NCI-H69 (cell line): ENCODE measurements around the gene SGK1.
"Not testable (repeated sequence)": the region's sequence is repeated elsewhere in the genome, so short reads cannot be mapped to it uniquely, and the experiment has no call there.

Experiments
- DNase-seq: peaks from one replicate; lab custom pipeline; 2025; lab: John Stamatoyannopoulos, UW

The SGK1 gene

DNA sequence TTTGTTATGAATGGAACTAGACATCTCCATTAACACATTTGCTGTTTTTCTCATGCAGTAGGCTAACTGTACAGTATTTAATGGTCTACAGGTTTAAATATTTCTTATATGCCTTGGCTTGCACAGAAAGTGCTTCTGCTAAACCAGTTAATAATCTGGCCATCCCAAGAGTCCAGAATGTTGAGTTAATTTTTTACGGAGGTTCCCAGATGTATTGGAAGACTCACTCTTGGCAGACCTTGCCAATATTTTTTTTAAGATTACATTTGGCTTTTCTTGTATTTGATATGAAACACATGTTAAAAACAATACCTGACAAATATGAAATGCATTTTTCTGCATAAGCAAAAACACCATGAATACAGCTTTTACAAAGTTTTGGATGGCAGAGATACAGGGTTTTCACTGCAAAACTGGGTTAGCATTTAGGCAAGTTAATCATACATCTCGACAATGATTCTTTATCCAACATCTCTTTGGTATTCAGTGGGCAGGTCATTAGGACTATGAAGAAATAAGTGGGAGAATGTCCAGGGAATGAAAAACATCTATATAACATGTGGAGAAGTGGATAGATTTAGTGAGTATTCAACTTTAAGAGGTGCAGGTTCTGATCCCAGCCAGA is 94.0 kb downstream of the SGK1 start:
- DNase-seq = no peak

DNA sequence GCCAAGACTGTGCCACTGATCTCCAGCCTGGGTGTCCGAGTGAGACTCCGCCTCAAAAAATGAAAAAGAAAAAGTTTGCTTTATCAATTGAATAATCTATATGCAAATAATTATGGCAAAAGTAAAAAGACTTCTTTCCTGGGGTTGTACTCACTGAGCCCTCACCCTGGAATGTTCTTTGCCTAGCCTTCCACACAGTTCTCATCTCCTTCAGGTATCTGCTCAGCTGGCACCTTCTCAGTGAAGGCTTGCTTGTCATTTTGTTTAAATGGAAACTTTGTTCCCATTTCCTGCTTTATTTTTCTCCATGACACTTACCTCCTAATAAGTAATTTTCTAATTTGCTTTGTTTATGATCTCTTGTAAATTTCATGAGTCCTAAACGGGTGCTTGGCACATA is 96.7 kb downstream of the SGK1 start:
- no peak for DNase-seq

- DNase-seq = no peak
Observed at GRCh38 chr6:134217798-134218140, 100.1 kb downstream of the SGK1 start.

GRCh38 chr6:134217105-134217797 is 100.7 kb downstream of the SGK1 start:
- no peak for DNase-seq

DNA sequence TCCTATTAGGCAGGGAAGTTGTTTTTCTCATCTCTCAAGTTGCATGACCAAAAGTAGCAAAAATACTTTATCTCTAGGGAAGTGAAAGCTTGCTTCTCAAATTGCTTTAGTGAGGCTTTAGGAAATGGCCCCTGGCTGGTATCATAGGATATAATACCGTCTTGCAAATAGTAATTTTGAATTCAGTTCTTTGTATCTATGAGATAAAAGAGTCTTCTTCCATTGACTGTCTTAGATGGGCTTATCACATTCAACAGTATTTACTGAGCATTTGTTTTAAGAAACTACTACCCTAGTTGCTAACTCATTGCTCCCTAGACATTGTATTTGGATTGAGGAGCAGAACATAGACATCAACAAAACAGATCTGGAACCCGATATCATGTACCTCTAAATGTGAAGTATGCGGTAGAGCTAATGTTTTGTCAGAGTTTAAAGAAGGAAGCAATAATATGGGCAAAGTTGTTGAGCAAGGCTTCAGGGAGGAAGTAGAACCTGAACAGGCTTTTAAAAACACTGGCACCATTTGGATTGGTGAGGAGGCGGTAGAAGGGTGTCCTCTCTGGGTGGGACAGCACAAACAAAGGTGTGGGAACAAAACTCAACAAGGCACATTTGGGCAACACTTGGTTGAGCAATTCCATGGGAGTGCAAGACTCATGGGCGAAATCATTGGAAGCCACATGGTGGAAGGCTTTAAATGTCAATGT is 101.5 kb downstream of the SGK1 start:
- no peak for DNase-seq

DNA sequence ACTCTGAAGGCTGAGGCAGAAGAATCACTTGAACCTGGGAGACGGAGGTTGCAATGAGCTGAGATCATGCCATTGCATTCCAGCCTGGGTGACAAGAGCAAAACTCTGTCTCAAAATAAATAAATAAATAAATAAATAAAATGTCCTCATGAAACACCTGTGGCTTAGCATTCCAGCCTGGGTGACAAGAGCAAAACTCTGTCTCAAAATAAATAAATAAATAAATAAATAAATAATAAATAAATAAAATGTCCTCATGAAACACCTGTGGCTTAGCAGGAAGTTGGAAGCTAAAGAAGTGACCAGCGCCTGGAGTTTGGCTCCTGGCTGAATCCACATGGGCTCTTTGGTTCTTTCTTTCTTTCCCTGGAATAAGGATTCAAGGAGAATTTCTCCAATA is 104.5 kb downstream of the SGK1 start:
- not testable (repeated sequence) for DNase-seq

- no peak for DNase-seq
Observed at GRCh38 chr6:134211297-134211696, 106.6 kb downstream of the SGK1 start.

GRCh38 chr6:134207421-134207820 is 110.5 kb downstream of the SGK1 start:
- DNase-seq = no peak

- DNase-seq = no peak
Observed at GRCh38 chr6:134205366-134205765, 112.5 kb downstream of the SGK1 start.

GRCh38 chr6:134204759-134205158 is 113.2 kb downstream of the SGK1 start:
- not testable (repeated sequence) for DNase-seq

- DNase-seq = no peak
Observed at GRCh38 chr6:134204031-134204430, 113.9 kb downstream of the SGK1 start.

DNA sequence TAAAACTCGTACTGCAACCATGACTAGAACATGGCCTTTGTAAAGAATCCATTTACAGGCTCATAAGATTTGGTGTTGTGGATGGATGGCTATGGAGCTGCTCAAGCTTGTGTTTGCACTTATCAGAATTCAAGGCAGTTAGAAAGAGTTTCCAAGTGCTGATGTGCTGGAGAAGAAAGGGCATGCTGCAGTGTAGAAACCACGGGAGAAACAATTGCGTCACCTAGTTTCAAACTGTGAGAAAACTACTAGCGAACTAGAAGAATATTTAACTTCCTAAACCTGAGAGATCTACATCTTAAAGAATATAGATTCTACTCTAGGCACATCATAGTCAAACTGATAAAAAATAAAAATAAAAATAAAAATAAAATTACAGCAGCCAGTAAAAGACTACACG is 116.2 kb downstream of the SGK1 start:
- no peak for DNase-seq

- DNase-seq = peak; percentile 73
Observed at GRCh38 chr6:134199848-134200606, 117.9 kb downstream of the SGK1 start.

DNA sequence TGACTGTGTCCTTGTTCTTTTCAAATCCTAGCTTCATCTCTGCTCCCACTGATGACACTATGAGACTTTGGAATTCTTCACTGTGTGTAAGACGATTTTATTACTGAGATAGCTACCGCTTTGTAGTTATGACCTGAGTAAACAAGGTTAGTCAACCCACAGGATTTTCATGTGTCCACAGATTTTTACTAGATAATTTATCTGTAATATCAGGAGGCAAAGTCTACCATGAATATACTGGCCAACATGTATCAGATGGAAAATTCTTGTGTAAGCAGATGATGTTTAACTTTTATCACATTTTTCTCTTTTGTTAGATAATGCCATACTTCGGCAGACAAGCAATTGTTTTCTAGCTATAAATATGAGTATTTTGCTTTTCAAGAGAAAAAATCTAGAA is 119.8 kb downstream of the SGK1 start:
- DNase-seq = no peak

GRCh38 chr6:134197685-134198084 is 120.2 kb downstream of the SGK1 start:
- not testable (repeated sequence) for DNase-seq

GRCh38 chr6:134196568-134197193 is 121.2 kb downstream of the SGK1 start:
- DNase-seq = no peak

DNA sequence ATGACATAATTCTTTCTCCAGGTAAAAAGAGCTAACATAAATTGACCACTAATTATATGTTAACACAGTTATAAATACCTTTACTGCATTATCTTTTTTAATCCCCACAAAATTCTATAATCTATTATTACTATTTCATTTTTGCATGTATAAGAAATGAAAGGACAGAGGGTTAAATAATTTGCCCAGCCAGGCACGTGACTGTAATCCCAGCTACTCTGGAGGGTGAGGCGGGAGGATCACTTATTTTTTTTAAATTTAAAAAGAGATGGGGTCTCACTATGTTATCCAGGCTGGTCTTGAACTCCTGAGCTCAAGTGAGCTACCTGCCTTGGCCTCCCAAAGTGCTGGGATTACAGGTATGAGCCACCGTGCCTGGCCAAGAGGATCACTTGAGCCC is 121.9 kb downstream of the SGK1 start:
- no peak for DNase-seq

GRCh38 chr6:134195164-134195906 is 122.6 kb downstream of the SGK1 start:
- no peak for DNase-seq

DNA sequence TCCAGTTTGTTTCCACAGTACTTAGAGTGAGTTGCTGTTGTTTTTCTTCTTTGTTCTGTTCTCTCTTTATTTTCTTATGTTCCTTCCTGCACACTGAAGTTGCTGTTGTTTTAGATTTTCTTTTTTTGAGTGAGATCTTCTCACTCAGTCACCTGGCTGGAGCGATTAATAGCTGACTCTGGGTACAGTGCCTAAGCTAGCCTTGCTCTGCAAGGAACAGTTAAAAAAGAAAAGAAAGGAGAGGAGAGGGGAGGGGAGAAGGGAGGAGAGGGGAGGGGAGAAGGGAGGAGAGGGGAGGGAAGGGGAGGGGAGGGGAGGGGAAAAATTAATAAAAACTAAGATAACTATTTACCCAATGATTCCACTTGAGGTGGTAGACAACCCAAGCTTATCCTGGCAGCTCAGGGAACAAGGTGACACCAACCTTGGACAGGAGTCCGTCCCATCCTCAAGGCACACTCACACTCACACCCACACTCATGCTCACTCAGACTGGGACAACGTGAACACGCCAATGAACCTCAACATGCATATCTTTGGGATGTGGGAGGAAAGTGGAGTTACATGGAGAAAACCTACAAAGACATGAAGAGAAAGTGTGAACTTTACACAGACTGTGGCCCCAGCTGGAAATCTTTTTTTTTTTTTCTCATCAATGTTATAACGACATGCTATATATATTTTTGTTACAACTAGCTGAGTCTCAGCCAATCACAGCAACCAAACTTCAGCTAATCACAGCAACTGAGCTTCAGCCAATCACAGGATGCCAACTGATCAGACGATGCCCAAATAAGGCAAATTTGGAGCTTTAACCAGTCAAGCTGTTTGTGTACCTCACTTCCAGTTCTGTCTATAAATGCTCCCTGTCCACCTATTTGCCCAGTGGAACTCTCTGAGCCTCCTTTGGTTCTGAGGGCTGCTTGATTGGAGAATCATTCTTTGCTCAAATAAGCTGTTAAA is 124.1 kb downstream of the SGK1 start:
- DNase-seq = no peak

- DNase-seq = not testable (repeated sequence)
Observed at GRCh38 chr6:134192609-134193008, 125.3 kb downstream of the SGK1 start.
